Prostate gland (tissue), 2 donors: Measurements from ENCODE around the gene ACYP2. TPM values are rescaled to one million over a fixed set of nuclear protein-coding genes. Genes with fewer than 3 reads are reported as not detected.
A peak's percentile ranks its signal among the peaks of the same experiment; 100 is the strongest.
"Not testable (repeated sequence)": the region's sequence is repeated elsewhere in the genome, so short reads cannot be mapped to it uniquely, and the experiment has no call there.

Experiments used
- DNase-seq: peaks from one replicate; pipeline ENCODE4 v3.0.0-alpha.2; 2019; ENCODE audit warnings: low spot score
- H3K27ac ChIP-seq, 2 donors: fragments of 200-600 bp; sonication (generic); 2 replicates each; pipeline ENCODE4 v1.5.1; 2017 to 2019
- H3K27me3 ChIP-seq: fragments of 200-600 bp; sonication (generic); replicated peaks from 2 replicates; pipeline ENCODE4 v1.5.1; 2019; ENCODE audit not compliant: insufficient read depth
- H3K36me3 ChIP-seq, 2 donors: fragments of 200-600 bp; sonication (generic); 1 replicate in 1 of 2; 2 replicates in 1 of 2; pipeline versions ENCODE4 v1.5.1 to v1.8.1; 2017 to 2019
- H3K4me1 ChIP-seq: fragments of 200-600 bp; sonication (generic); replicated peaks from 2 replicates; pipeline ENCODE4 v1.5.1; 2019
- H3K4me3 ChIP-seq, 2 donors: fragments of 200-600 bp; sonication (generic); 2 replicates each; pipeline ENCODE4 v1.5.1; 2017 to 2019
- H3K9me3 ChIP-seq: fragments of 200-600 bp; sonication (generic); 2 replicates; pipeline ENCODE4 v1.5.1; 2017
- POLR2A ChIP-seq: fragments of 450-650 bp; IDR thresholded peaks from one replicate; pipeline ENCODE4 v1.6.1; 2016; ENCODE audit warnings: antibody characterized with exemption, mild to moderate bottlenecking
- POLR2AphosphoS5 ChIP-seq: sonication (generic); formaldehyde crosslinking; IDR thresholded peaks from one replicate; pipeline ENCODE4 v1.6.1; 2017; ENCODE audit warnings: antibody characterized with exemption
- whole genome bisulfite sequencing: methylation state at CpG from one replicate; pipeline ENCODE4 v1.1.5; 2018; 5-methylcytosine and 5-hydroxymethylcytosine counted together
- intact Hi-C: fragments of 100-400 bp; cut with DNase I; formaldehyde crosslinking; loops from one replicate; pipeline ENCODE4 v1.14.2; 2022
- total RNA-seq, 2 donors: library from RNA; depleted of rRNA; stranded (reverse); fragments of >200 nt; gene quantifications; one replicate each; pipeline ENCODE4 v1.1.0, GENCODE V29; 2016
- TF ChIP-seq, protein P1 (sequence below), 4 experiments: fragments of 200-600 bp in 2 of 4; fragments of 450-650 bp in 2 of 4; sonication (generic) in 2 of 4; IDR thresholded peaks; 1 replicate in 3 of 4; 2 replicates in 1 of 4; pipeline ENCODE4 v1.5.1; 2016 to 2019; ENCODE audit warnings: antibody characterized with exemption in 4 of 4, mild to moderate bottlenecking in 2 of 4, moderate library complexity in 2 of 4

The ACYP2 gene
- total RNA-seq, 2 donors from 2014 or later = 30.6 to 39.7 TPM

GRCh38 chr2:54122939-54123338 lies 7.5 kb downstream of the ACYP2 start:
- TF ChIP-seq, protein P1, sequence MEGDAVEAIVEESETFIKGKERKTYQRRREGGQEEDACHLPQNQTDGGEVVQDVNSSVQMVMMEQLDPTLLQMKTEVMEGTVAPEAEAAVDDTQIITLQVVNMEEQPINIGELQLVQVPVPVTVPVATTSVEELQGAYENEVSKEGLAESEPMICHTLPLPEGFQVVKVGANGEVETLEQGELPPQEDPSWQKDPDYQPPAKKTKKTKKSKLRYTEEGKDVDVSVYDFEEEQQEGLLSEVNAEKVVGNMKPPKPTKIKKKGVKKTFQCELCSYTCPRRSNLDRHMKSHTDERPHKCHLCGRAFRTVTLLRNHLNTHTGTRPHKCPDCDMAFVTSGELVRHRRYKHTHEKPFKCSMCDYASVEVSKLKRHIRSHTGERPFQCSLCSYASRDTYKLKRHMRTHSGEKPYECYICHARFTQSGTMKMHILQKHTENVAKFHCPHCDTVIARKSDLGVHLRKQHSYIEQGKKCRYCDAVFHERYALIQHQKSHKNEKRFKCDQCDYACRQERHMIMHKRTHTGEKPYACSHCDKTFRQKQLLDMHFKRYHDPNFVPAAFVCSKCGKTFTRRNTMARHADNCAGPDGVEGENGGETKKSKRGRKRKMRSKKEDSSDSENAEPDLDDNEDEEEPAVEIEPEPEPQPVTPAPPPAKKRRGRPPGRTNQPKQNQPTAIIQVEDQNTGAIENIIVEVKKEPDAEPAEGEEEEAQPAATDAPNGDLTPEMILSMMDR (IDR thresholded peaks at IDR 0.05) = no peak
- peak; percentile 25 for TF ChIP-seq POLR2AphosphoS5
- TF ChIP-seq POLR2A = no peak
- DNase-seq = peak; percentile 25
- Histone ChIP-seq H3K27ac (no peak overlapping the region), H3K27me3 (no peaks in the 10 kb centered on the region), H3K4me3 (no peak overlapping the region), H3K9me3 (no peaks in the 10 kb centered on the region), H3K4me1 (no peaks in the 10 kb centered on the region), H3K36me3 (no peaks in the 10 kb centered on the region)
- intact Hi-C loops = no loop called here
- 55% methylated on average over 4 of the region's 4 CpGs for WGBS

- H3K27me3 ChIP-seq, H3K27ac ChIP-seq: not testable (repeated sequence)
- 98% methylated on average over 2 of the region's 2 CpGs for WGBS
Measured at GRCh38 chr2:54127174-54127573, 11.8 kb downstream of the ACYP2 start.

GRCh38 chr2:54133056-54133455 lies 17.6 kb downstream of the ACYP2 start:
- WGBS = 94% methylated on average over 4 of the region's 4 CpGs
- TF ChIP-seq POLR2AphosphoS5 = no peak
- no peak for TF ChIP-seq POLR2A
- TF ChIP-seq, protein P1 (IDR thresholded peaks at IDR 0.05) = no peak
- H3K4me3 ChIP-seq = no peak overlapping the region
- DNase-seq = no peak
- H3K36me3 ChIP-seq = no peaks in the 10 kb centered on the region
- no peaks in the 10 kb centered on the region for H3K27me3 ChIP-seq
- intact Hi-C loops = no loop called here
- no peaks in the 10 kb centered on the region for H3K4me1 ChIP-seq
- H3K9me3 ChIP-seq = no peaks in the 10 kb centered on the region
- no peak overlapping the region for H3K27ac ChIP-seq

More at GRCh38 chr2:54127174-54127573, 11.8 kb downstream of the ACYP2 start:
- H3K9me3 ChIP-seq, H3K4me1 ChIP-seq, H3K36me3 ChIP-seq, DNase-seq, intact Hi-C loops, H3K4me3 ChIP-seq: not testable (repeated sequence)

GRCh38 chr2:54139210-54139609 lies 23.8 kb downstream of the ACYP2 start:
- no peak for DNase-seq
- H3K4me3 ChIP-seq = no peak overlapping the region
- no peaks in the 10 kb centered on the region for H3K27me3 ChIP-seq
- H3K27ac ChIP-seq = no peak overlapping the region
- H3K4me1 ChIP-seq = no peaks in the 10 kb centered on the region
- H3K36me3 ChIP-seq = no peaks in the 10 kb centered on the region
- TF ChIP-seq, protein P1 (IDR thresholded peaks at IDR 0.05) = no peak
- TF ChIP-seq POLR2A = no peak
- no peak for TF ChIP-seq POLR2AphosphoS5
- intact Hi-C loops = no loop called here
- WGBS = 41% methylated on average over 4 of the region's 4 CpGs
- H3K9me3 ChIP-seq = no peaks in the 10 kb centered on the region

GRCh38 chr2:54143780-54144179 lies 28.4 kb downstream of the ACYP2 start:
- Histone ChIP-seq H3K4me3 (no peak overlapping the region), H3K4me1 (no peaks in the 10 kb centered on the region), H3K36me3 (no peaks in the 10 kb centered on the region), H3K9me3 (no peaks in the 10 kb centered on the region), H3K27ac (no peak overlapping the region), H3K27me3 (no peaks in the 10 kb centered on the region)
- WGBS = 79% methylated on average over 2 of the region's 2 CpGs
- TF ChIP-seq, protein P1 (IDR thresholded peaks at IDR 0.05) = no peak
- no peak for TF ChIP-seq POLR2AphosphoS5
- TF ChIP-seq POLR2A = no peak
- DNase-seq = no peak
- intact Hi-C loops = no loop called here
